SIG-M5 (cell line): ENCODE results near the gene SYNE1.
"Not testable (repeated sequence)": the region's sequence is repeated elsewhere in the genome, so short reads cannot be mapped to it uniquely, and the experiment has no call there.

Experiments
- DNase-seq: peaks from one replicate; lab custom pipeline; 2025; lab: John Stamatoyannopoulos, UW

The SYNE1 gene

DNA sequence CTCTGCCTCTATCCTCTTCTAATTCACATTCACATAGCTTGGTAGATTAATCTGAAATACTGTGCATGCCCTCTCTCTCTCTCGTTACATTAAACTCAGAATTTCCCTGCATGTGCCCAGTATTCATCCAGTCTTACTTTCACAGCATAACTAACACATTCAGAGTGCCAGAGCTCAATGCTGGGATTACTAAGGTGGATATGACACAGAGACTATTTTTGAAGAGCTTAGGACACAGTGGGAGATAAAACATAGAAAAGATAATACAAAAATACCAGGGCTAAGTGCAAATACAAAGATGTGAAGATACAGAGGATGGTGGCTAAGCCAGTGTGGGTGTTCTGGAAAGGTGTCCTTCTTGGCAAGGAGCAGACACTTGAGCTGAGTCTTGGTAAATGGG lies 6.3 kb downstream of the SYNE1 start:
- DNase-seq = no peak

DNA sequence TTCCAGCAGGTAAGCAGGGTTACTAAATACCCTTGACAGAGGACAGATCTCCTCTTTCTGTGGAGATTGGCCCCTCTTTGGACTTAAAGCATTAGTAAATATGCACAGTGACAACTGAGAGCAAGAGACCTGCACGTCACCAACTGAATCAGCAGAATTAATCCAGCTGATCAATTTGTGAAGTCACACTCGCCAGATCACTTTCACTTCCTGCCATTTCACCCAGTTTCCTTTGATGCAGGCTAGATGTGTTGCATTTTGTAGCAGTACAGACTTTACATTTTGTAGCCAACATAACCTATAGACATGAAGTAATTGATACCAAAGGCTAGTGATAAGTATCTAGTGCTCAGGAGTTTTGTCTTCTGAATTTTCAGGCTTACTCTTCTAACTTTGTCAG lies 11.9 kb downstream of the SYNE1 start:
- DNase-seq = no peak

DNA sequence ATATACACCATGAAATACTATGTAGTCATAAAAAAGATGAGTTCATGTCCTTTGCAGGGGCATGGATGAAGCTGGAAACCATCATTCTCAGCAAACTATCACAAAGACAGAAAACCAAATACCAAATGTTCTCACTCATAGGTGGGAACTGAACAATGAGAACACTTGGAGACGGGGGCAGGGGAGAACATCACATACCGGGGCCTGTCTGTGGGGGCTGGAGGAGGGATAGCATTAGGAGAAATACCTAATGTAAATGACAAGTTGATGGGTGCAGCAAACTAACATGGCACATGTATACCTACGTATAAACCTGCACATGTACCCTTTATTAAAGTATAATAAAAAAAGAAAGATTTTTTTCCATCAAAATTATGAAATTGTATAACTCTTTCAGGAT lies 22.4 kb downstream of the SYNE1 start:
- DNase-seq = not testable (repeated sequence)

DNA sequence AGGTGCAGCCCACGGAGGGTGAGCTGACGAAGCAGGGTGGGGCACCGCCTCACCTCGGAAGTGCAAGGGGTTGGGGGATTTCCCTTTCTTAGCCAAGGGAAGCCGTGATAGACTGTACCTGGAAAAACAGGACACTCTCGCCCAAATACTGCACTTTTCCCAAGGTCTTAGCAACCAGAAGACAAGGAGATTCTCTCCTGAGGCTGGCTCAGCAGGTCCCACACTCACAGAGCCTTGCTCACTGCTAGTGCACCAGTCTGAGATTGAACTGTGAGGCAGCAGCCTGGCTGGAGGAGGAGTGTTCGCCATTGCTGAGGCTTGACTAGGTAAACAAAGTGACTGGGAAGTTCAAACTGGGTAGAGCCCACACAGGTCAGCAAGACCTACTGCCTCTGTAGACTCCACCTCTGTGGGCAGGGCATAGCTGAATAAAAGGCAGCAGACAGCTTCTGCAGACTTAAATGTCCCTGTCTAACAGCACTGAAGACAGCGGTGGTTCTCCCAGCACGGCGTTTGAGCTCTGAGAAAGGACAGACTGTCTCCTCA lies 28.0 kb downstream of the SYNE1 start:
- no peak for DNase-seq

DNA sequence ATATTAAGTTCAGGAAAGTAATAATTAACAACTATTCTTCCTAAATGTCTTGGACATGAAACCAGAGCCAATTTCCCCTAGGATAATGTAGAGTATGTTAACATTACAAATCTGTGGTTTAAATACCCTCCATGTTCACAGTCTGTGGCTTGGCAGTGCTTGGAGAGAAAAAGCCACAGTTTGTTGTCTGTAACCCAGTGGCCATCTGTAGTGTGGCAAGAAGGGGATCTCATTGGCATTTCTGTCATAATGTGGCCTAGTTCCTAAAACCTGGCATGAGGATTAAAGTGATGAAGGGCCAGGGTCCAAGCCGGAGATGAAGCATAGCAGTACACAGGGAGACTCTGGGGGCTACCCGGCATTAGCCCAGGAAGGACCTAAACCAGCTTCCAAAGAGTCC lies 31.2 kb downstream of the SYNE1 start:
- DNase-seq = no peak

DNA sequence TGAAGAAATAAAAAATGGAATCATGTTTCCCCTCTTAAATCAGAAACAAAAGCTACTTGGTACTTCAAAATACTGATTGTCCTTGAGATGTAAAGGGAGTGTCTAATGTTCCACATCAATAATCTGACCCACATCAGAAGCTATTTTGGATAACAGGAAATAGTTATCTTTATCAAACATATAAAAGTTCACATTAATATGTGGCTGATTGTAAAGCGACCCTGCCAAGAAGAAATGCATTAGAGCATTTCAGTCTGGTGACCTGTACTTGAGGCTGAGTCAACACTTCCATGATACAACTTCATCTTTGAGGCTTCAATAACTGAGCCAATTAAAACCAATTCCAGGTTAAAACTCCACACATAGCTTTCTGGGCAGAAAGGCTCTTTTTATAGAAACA lies 31.8 kb downstream of the SYNE1 start:
- DNase-seq = no peak

DNA sequence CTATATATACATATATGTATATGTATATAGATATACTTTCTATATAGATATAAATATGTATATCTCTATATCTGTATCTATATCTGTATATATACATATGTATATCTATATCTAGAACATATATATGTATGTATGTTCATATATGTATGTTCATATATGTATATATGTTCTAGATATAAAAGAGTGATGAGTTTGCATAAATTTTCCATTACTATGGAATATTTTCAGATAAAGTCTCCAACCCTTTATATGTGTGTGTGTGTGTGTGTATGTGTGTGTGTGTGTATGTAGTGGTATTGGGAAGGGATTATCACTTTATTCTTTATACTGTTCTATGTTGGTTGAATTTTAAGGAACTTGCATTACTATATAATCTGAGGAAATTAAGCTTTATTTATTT lies 33.3 kb downstream of the SYNE1 start:
- DNase-seq = no peak

DNA sequence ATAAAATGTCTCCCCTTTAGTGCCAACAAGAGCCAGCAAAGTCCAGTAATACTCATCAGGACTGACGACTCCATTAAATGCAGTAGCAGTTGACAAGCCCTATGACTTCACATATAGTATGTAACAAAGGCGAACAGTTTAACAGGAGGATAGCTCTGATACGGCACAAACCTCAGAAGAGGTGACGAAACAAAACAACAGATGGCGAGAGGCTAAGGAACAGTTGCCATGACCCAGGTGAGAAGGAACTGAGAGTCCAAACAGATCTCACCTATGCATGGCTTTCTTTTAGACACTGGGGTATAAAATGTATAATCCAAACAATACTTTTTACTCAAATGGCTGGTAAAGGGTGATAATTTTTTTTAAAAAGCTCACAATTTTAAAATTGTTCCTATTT lies 37.1 kb downstream of the SYNE1 start:
- DNase-seq = no peak

DNA sequence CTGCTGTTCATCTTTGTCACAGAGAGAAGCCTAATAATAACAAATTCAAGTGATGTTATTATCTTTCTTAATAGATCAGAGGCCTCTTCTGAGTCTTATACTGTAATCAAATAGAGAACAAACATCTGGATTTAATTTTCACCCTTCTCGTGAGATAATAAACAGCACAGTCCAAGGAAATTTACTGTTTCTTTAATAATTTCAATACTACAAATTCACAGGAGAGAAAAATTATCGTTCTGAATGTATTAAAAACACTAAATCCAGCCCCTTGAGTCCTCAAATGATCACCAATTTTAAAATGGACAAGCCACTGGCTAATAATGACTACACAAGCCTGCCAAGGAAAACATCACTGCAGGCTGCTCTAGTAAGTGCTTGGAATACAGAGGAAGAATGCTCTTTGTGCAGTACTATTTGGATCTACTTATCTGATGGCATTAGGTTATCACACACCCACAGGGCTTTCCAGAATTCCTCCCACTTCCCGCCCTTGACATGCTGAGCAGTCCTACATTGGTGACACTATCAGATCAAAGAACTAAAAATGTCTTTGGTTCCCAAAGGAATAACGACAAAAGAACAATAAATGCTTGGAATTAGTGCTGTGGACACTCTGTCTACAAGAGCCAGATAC lies 38.1 kb downstream of the SYNE1 start:
- no peak for DNase-seq

DNA sequence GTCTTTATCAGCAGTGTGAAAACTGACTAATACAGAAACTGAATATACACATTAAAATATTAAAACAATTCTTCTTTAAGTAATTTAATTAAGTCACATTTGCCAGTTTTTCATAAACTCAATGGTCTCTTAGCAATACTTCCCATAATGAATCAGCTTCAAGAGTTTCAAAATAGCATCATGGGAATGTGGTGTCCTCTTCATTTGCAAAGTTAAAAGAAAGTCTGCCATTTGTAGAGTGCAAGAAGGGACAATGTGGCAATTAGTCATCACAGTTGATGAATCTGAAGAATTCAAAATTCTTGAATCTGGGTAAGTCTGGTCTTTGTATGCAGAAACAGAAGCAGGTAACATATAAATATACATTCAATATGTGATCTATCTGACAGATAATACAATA lies 38.7 kb downstream of the SYNE1 start:
- DNase-seq = no peak

DNA sequence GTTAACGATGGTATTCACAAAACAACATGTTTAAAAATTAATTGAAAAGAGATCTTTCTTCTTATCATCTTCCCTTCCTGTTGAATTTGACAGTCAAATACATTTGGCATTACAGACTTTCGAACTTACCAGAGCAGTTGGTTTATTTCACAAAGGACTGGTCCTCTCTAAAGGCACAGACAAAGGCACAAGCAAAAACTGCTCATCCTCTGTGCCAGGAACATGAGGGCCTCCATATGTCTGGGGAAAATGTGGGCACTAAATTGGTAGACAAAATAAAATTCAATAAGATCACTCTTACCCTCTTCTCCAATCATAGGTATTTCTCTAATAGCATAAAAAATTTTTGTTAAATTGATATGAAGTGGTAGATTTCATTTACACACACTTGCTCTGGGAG lies 40.4 kb downstream of the SYNE1 start:
- DNase-seq = no peak

DNA sequence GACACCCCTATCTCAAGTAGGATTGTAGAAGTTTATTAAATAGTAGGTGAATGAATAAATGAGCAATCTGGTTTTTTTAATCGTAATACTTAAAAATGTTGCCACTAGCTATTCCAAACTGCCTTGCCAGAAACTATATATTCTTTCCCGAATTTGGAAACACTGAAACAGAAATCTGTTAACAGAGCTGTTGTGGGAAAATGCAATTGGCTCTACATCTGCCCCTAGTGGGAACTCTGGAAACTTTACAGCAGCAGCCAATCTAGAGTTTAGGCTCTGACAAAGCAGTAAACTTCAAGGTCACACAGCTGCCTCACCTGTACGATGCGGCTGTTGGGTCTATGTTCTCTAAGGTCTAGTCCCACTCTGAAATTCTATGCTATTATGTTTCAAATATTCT lies 41.7 kb downstream of the SYNE1 start:
- DNase-seq = no peak

DNA sequence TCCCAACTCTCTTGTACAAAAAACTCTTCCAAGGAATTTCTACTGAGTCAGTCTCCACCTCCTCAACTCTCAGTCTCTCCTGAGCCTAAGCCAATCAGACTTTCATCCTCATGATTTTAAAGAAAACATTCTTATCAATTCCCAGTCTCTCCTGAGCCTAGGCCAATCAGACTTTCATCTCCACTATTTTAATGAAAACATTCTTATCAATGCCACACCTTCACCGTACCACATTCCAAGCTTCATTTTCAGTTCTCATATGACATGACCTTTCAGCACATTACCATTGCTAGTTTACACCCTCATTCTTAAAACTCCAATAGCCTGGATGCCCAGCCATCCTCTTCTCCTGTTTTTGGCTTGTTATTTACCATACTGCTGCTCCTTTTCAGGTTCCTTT lies 42.5 kb downstream of the SYNE1 start:
- DNase-seq = no peak

DNA sequence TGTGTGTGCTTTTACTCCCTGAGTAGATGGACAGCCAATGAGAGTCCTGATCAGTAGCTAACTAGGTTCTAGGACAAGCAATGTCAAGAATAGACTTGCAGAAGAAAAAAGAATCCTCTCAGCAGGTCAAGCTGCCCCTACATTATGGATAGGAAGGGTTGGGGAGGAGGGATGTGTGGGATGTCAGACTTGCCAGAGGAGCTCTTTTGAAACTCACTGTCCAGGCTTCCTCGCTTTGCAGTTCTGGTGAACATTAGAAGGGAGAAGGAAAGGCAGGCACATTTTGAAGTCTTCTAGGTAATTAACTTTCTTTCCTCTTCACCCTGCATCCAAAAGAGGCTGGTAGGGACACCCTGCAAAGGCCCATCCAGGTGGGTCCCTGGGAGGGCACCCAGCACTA lies 48.7 kb downstream of the SYNE1 start:
- DNase-seq = no peak

DNA sequence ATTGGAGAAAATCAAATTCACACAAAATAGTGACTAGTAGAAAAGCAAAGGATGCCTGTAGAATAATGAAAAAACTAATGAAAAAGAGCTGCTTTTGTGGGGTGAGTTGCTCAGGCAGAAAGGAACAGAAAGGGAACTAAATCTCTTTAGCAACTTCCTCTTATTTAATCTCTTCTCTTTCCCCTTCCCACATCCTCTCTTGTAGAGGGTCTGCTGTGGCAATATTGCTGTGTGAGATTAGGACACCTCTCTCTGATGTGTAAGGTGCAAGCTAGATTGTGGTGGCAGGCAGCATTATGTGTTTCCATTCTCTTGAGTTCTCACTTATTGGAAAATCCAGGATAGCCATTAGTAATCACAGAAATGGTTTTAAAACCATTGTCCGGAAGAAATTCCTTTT lies 49.7 kb downstream of the SYNE1 start:
- peak; percentile 23 for DNase-seq

DNA sequence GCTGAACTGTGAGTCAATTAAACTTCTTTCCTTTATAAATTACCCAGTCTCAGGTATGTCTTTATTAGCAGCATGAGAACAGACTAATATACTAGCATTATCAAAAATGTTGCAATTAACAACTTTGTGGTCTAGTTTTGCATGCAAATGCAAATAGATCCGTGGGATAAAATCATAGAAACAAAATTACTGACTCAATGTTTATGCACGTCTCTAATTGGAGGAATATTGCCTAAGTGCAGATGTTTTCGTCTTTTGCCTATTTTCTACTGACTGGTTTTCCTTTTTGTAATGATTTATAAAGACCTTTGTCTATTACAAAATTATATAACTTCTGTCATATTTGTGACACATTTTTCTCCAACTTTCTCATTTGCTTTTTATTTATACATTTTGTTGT lies 51.9 kb downstream of the SYNE1 start:
- no peak for DNase-seq

DNA sequence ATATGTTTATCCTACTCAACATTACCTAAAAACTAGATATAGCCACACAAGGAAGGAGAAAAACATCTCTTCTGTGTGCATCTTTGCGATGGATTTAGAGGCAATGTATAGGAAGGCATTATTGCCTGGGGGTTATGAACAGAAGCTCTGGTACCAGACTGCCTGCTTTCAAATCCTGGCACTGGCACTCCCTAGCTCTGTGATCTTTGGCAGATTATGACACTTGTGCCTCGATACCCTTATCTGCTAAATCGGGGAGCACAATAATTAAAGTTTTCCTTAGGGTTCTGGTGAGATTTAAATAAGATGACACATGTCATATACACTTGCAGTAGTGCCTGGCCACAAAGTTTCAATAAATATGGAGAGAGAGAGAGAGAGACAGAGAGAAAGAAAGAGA lies 53.3 kb downstream of the SYNE1 start:
- no peak for DNase-seq

DNA sequence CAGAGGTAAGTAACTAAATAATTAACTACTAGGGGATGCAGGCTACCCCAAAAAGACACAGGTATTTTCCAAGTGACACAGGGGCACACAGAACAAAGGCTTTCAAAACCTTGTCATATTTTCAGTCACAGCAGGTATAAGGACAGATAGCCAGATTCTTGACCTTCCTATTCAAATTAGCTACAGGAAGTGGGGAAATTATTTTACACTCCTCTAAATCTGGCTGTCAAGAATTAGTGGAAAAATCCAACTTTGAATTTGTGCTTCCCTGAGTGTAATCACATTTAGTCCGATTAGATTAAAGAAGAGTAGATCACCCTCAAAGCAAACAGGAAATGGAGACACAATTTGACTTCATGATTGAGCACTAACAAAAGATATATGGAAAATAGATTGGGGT lies 60.6 kb downstream of the SYNE1 start:
- no peak for DNase-seq

DNA sequence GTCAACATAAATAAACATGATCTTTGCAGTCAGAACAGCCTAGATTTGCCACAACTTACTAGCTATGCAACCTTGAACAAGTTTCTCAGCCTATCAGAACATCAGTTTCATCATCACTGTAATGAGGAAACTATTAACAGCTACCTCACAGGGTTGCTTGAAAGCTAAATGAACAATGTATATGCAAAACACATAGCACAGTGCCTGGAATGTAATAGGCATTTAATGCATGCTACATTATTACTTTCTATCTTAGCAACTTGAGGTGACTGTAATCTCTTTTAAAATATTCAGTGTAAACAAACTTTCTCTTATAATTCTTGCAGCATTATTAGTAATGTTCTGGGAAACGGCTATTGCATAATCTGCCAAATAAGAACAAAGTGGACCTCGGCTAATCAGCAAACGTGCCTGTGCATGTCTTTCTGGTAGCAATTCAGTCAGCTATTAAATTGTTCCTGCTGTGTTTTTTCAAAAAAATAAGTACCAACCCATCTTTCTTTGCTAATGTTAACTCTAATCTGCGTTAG lies 61.5 kb downstream of the SYNE1 start:
- no peak for DNase-seq

DNA sequence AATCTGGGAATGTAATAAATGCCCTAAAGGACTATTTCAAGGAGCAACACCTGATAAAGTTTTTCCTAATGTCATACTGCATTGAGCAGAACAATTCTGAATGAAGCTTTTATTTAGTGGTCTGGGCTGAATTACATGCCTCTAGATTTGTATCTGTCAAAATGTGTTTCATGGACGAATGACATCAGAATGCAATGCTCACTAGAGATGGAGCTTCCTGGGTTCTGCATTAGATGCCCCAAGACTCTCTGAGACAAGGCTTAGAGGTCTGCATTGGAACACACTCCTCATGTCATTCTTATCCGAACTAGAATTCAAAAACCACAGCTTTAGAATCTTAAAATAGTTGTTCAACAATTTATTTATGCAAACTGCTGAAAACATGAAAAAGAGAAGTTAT lies 62.0 kb downstream of the SYNE1 start:
- DNase-seq = no peak

DNA sequence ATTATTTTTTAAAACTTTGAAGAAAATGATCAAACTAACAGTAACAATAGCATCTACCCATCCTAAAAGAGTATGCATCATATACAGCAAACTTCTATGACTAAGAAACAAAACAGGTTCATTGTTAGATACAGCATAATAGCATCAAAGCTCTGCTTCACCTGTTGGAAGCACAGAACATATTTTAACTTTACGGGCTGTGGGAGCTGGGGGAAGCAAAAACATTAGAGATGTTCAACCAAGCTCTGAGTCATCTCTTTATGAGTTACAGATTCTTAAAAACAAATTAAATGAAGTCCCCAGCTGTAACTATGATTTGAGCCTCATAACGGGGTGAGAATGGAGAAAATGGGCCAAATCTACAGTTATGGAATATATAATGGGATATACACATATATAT lies 63.4 kb downstream of the SYNE1 start:
- no peak for DNase-seq

DNA sequence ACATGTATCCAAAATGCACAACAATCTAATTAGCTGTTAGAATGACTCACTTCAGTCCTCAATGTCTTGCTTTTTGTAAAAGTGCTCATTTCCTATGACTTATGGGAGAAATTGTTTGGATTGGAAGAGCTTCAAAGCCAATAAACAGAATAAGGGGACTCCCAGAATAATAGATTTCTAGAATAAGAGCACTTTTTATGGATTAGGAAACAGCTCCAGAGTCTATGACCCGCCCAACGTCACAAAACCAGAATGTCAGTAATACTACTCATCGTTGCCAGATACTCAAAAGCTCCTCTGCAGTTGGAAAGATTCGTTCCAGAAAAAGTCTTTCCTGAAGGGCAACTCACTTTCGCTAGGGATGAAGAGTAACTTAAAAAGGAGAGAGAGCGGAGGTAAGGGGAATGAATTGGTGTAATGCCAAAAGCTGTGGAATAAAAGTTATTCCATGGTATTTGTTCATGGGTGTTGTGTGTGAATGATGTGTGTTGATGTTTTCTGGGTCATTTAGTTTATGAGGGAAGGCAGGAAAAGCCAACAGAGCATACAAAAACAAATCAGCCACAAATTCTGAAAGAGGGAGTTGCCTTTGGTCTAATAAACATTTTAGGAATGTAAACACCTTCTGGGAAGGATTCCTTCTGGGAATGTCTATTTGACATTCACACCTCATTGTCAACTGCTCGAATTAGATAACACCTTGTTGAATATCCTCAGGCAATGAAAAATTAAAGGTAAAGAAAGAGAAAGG lies 64.6 kb downstream of the SYNE1 start:
- no peak for DNase-seq

DNA sequence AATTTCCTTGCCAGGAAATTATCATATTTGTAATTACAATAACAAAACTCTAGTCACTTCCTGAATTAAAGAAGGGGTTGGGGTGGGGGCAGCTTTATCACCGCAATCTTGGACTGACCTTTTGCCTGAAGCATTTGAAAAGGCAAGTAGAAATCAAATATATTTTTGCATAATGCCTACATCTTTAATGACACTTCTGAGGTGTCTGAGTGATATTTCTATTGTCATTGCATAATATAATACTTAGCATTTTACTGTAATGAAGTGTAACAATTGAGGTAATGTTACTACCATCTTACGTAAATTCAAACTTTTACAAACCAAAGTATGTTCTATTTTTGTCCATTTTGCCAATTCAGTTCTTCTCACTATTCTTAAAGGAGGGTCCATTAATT lies 65.2 kb downstream of the SYNE1 start:
- no peak for DNase-seq

DNA sequence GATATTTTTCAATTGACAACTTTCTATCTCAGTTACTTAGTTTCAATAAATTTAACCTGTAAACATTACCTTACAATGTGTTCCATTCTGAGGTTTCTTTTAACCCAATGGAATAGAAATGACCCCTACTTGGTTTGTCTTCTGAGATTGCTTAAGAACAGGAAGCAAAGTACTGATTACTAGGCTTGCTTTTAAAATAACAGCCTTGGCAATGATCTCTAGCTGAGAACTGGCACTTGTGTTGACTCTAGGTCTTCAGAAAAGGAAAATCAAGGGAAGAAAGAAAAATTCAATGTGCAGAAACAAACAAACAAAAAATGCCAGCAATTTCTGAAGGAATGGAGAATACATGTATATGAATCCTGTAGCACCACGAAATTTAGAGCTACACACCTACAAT lies 66.1 kb downstream of the SYNE1 start:
- DNase-seq = no peak
